ENCODE results near the gene ACBD6. TPM values are rescaled to one million over a fixed set of nuclear protein-coding genes. Genes with fewer than 3 reads are reported as not detected.
A peak's percentile ranks its signal among the peaks of the same experiment; 100 is the strongest.

Gene ACBD6
- total RNA-seq, 2 experiments from 2014 or later = 45.7 to 49.3 TPM

DNA sequence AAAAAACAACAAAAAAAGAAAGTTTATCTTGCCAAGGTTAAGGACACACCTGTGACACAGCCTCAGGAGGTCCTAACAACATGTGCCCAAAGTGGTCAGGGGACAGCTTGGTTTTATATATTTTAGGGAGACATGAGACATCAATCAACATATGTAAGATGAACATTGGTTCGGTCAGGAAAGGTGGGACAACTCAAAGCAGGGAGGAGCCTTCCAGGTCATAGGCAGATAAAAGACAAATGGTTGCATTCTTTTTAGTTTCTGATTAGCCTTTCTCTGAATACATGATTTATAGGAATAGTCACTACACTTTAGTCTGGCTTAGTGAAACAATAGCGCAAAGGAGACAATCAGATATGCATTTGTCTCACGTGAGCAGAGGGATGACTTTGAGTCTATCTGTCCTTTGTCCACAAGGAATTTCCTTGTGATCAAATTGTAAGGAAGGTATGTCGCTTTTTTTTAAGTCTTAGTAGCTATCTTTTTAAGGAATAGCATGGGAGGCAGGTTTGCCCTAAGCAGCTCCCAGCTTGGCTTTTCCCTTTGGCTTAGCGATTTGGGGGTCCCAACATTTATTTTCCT lies 33.1 kb upstream of the ACBD6 start:
- DNase-seq (no peak), ATAC-seq (ENCODE audit: low read depth) (no peak)
- no peak overlapping the region for H3K4me3 Mint-ChIP-seq
- H3K4me1 Mint-ChIP-seq = peaks cover 3% of the 10 kb centered on the region
- POLR2A ChIA-PET = interaction anchor here (0.6 kb wide), 1 partner anchor 1553 kb away, joined by 3 read pairs; no protein-coding TSS in a partner anchor
- H3K9me3 Mint-ChIP-seq = no peaks in the 10 kb centered on the region
- H3K27ac Mint-ChIP-seq = no peak overlapping the region
- no peaks in the 10 kb centered on the region for H3K36me3 Mint-ChIP-seq
- H3K27me3 Mint-ChIP-seq = peaks cover 12% of the 10 kb centered on the region

DNA sequence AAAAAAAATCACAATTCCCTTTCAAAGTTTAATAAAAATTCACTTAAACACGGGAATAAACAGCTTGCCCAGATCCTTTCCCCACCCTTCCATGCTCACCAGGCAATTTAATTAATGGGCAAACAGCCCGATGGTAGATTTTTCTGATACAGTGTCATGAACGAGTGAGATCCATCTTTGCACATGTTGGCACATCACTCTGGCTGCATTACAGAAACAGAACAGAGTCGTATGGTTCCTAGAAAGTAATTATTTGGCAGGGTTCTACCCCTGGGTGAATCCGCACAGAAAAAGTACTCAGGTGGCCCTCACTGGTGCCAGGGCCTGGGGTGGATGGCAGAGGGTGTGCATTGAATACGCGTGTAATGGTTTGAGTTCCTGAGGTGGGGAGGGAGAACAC lies 31.8 kb upstream of the ACBD6 start:
- DNase-seq = no peak
- POLR2A ChIA-PET = no interaction called here
- no peak overlapping the region for H3K27ac Mint-ChIP-seq
- no peak for ATAC-seq (ENCODE audit: low read depth)
- no peaks in the 10 kb centered on the region for H3K9me3 Mint-ChIP-seq
- peaks cover 12% of the 10 kb centered on the region for H3K27me3 Mint-ChIP-seq
- no peaks in the 10 kb centered on the region for H3K36me3 Mint-ChIP-seq
- no peak overlapping the region for H3K4me3 Mint-ChIP-seq
- H3K4me1 Mint-ChIP-seq = peaks cover 3% of the 10 kb centered on the region

DNA sequence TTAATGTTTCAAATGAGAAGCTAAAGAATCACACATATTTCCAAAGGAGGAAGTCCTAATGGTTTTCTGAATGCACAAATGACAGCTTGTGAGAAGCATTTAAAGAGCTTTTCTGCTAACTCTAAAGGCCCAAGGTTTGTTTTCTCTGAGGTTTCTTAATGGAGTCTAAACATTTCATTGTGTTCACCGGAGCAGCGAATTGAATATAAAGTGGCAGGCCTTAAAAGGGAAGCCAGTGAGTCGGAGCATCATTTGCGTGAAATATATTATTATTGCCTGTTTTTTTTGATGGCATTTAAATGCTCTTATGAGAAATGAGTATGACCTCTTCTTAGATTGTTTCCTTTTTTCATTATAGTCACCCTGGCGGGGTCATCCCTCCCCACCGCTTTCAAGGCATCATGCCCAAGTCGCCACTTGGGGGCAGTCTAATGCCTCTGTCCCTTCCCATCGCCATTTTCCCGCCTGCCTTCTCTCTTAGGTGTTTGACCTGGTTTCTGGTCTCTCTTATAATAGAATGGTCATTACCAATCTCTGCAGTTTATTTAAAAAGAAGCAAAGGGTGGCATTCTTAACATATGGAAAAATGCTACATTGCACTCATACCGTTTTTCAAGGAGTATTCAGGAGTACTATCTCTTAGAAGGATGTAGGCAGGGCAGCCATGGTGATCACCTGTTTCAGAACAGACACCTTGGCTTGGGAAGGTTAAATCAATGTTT lies 31.1 kb upstream of the ACBD6 start:
- ATAC-seq (ENCODE audit: low read depth) (peak; percentile 61), DNase-seq (peak; percentile 67)
- peaks cover 11% of the 10 kb centered on the region for H3K27me3 Mint-ChIP-seq
- no peaks in the 10 kb centered on the region for H3K9me3 Mint-ChIP-seq
- H3K36me3 Mint-ChIP-seq = no peaks in the 10 kb centered on the region
- H3K4me1 Mint-ChIP-seq = peaks cover 3% of the 10 kb centered on the region
- H3K27ac Mint-ChIP-seq = no peak overlapping the region
- POLR2A ChIA-PET = no interaction called here
- H3K4me3 Mint-ChIP-seq = no peak overlapping the region

DNA sequence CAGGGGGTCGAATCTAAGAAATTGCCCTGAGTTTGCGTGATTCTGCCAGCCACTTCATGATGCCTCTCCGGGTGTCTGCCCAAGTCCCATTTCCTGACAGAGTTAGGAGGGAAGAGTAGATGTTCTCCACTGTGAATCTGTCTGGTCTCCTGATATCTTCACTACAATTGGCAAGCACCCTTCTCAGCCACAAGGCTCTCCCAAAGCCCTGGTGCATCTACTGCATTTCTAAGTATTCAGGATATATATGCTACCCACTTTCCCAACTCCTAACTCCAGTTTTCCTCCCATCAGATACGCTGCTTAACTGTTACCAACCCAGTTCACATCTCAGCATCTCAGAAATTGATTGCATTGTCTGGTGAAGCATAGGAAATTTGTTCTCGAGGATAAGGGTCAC lies 30.5 kb upstream of the ACBD6 start:
- no peaks in the 10 kb centered on the region for H3K36me3 Mint-ChIP-seq
- peaks cover 6% of the 10 kb centered on the region for H3K27me3 Mint-ChIP-seq
- ATAC-seq (ENCODE audit: low read depth) (no peak), DNase-seq (no peak)
- H3K27ac Mint-ChIP-seq = no peak overlapping the region
- H3K4me1 Mint-ChIP-seq = peaks cover 3% of the 10 kb centered on the region
- H3K9me3 Mint-ChIP-seq = no peaks in the 10 kb centered on the region
- POLR2A ChIA-PET = no interaction called here
- H3K4me3 Mint-ChIP-seq = no peak overlapping the region

DNA sequence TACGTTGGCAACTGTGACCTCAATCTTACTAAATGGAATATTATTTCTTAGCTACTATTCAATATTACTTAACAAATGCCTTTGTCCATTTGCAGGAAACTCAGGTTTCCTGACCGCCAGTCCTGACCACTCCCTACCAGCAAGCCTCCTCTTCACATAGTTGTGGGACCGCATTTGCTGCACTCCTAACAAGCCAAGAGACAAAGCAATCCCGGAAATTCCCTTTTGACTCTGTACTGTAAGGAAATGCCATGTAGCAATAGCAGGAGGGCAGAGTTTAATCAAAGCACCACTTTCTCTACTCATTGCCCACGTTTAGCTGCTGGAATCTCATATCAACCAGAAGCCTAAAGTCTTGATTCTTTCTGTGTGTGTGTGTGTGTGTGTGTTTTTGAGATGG lies 28.1 kb upstream of the ACBD6 start:
- peaks cover 5% of the 10 kb centered on the region for H3K4me1 Mint-ChIP-seq
- no peak overlapping the region for H3K27ac Mint-ChIP-seq

DNA sequence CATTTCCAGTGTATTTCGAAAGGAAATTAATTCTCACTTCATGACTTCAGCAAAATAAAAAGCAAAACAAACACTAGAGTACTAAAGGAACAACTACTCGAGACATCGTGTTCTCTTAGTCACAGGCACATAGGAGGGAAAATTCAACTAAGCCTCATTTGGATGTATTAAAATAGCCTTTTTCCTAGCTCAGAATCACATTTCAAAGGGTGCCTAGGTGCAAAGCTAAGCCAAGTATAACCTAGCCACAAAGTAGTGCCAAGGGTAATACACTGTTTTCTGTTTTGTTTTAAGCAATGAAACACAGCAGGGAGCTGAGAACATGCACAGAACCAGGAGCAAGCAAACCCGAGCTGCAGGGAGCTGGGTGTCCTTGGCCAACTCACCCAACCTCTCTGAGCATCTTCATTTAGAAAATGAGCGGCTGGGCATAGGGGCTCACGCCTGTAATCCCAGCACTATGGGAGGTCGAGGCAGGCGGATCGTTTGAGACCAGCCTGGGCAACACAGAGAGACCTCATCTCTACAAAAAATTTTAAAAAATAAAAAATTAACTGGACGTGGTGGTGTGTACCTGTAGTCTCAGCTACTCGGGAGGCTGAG lies 26.6 kb upstream of the ACBD6 start:
- H3K4me1 Mint-ChIP-seq = peaks cover 6% of the 10 kb centered on the region
- POLR2A ChIA-PET = interaction anchor here (0.5 kb wide), 1 partner anchor 10 kb away, joined by 3 read pairs; no protein-coding TSS in a partner anchor

More for the DNA sequence above, 28.1 kb upstream of the ACBD6 start:
- no peak for DNase-seq
- Mint-ChIP-seq H3K36me3 (no peaks in the 10 kb centered on the region), H3K4me3 (no peak overlapping the region), H3K9me3 (no peaks in the 10 kb centered on the region), H3K27me3 (peaks cover 3% of the 10 kb centered on the region)
- POLR2A ChIA-PET = no interaction called here
- no peak for ATAC-seq (ENCODE audit: low read depth)

DNA sequence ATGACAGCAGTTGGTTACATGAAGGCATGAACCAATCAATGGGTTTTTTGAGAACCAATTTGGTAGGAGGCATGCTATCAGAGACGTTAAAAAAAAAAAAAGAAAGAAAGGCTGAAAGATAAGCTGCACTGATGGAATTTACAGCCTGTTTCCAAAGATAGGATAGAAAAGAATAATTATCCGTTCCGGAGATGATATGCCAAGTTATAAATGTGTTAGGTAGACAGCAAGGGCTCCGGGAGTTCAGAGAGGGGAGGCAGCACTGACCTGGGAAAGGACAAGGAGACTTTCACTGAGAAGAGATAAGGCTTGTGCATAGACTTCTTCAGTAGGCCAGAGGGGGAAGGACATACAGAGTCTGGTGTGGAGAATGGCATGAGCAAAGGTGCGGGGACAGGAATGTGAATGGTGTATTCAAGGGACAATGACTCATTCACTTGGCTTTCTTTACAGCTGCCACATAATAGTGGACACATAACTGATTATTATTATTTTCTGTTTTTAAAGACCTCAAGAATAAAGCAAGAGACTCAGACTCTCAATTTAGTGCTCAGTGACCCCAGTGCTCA lies 24.8 kb upstream of the ACBD6 start:
- Mint-ChIP-seq H3K4me3 (no peak overlapping the region), H3K4me1 (peaks cover 3% of the 10 kb centered on the region), H3K9me3 (no peaks in the 10 kb centered on the region), H3K36me3 (no peaks in the 10 kb centered on the region), H3K27me3 (no peaks in the 10 kb centered on the region), H3K27ac (no peak overlapping the region)
- ATAC-seq (ENCODE audit: low read depth) (no peak), DNase-seq (no peak)
- POLR2A ChIA-PET = no interaction called here

More for the DNA sequence above, 26.6 kb upstream of the ACBD6 start:
- DNase-seq (no peak), ATAC-seq (ENCODE audit: low read depth) (no peak)
- H3K36me3 Mint-ChIP-seq = no peaks in the 10 kb centered on the region
- H3K27me3 Mint-ChIP-seq = no peaks in the 10 kb centered on the region
- no peak overlapping the region for H3K4me3 Mint-ChIP-seq
- no peaks in the 10 kb centered on the region for H3K9me3 Mint-ChIP-seq
- no peak overlapping the region for H3K27ac Mint-ChIP-seq

DNA sequence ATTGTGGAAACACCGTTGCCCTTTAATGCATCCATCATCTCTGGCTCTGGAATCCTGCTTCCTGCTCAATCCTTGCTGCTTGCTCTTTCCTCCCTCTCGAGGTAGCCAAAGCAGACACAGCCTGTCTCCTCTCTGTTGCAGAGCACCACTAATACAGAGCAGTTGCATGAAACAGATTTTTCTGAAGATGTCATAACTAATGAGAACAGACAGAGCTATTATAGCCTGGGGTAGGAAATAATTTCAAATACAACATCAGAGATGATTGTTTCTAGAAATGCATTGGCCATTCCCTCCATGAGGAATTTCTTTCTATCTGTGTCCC lies 23.3 kb upstream of the ACBD6 start:
- Mint-ChIP-seq H3K9me3 (no peaks in the 10 kb centered on the region), H3K4me1 (peaks cover 7% of the 10 kb centered on the region), H3K27me3 (no peaks in the 10 kb centered on the region), H3K27ac (no peak overlapping the region), H3K36me3 (no peaks in the 10 kb centered on the region), H3K4me3 (no peak overlapping the region)
- DNase-seq = no peak
- no peak for ATAC-seq (ENCODE audit: low read depth)
- POLR2A ChIA-PET = no interaction called here

DNA sequence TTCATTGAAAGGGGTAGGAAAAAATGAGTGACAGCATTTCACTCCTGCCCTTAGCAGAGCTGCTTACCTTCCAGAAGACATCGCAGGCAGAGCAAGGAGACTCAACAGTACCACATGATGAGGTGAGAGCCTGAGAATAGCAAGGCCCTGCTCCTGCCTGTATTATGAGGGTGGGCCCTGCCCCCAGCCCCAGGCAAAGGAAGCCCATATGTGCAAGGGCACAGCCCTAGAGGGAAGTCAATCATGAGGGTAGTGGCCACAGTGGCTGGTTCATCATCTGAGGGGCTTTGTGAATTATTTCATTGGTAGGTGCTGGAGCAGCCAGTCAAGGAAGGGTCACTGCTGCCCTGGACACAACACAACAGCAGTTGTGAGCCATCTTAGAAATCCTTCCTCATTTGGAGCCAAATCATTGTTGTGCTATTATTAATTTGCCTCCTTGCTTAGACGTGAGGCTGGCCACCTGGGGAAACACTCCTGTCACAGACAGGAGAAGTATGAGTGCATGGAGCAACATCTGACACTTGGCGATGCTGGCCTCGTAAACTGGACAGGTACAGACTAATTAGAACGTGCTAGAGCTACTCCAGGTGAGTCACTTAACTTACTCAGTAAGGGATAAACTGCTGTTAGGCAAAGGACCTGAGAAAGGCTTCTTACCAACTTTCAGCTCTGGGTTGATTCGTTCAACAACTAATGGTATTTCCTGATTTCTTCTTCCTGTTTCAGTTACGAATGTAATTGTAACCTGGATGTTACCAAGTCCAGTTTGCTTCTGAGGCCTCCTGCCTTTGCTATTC lies 22.7 kb upstream of the ACBD6 start:
- no peak overlapping the region for H3K4me3 Mint-ChIP-seq

DNA sequence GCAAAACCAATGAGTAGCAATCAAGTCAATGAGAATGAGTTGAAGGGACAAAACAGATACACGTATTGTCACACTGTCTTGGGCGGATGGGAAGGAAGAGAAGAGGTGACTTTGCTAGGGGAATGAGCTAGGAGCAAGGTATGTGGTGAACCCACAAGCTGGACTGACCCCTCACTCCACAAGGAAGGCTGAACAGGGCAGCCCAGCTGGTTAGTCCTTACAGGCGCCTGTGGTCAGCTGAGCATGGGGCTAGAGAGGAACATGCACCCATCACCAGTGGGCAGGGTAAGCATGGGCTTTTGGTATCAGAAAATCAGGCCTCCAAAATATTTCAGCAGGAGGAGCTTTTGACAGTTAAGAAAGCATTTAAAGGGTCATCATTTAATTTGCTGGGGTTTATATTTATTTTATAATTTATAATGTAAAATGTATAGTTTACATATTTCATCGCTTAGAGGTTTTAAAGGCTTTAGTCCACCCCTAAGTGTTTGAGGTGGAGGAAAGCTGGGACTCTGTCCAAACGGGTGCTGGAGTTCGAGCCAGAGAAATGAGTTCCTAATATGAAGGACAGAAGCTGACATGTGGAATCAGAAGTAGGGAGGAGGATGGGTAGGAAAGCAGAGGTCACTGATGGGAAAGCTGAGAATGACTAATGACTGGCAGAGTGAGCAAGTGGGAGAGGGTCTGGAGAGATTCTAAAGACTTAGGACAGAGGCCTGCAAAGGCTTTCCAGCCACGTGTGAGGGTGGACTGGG lies 22.0 kb upstream of the ACBD6 start:
- no peak for ATAC-seq (ENCODE audit: low read depth)
- no peak for DNase-seq
- H3K4me3 Mint-ChIP-seq = no peak overlapping the region
- no peaks in the 10 kb centered on the region for H3K27me3 Mint-ChIP-seq
- no peak overlapping the region for H3K27ac Mint-ChIP-seq
- H3K4me1 Mint-ChIP-seq = peaks cover 7% of the 10 kb centered on the region
- H3K36me3 Mint-ChIP-seq = no peaks in the 10 kb centered on the region
- no peaks in the 10 kb centered on the region for H3K9me3 Mint-ChIP-seq
- POLR2A ChIA-PET = no interaction called here

More for the DNA sequence above, 22.7 kb upstream of the ACBD6 start:
- Mint-ChIP-seq H3K27ac (no peak overlapping the region), H3K9me3 (no peaks in the 10 kb centered on the region), H3K4me1 (peaks cover 7% of the 10 kb centered on the region), H3K36me3 (no peaks in the 10 kb centered on the region), H3K27me3 (no peaks in the 10 kb centered on the region)
- DNase-seq (no peak), ATAC-seq (ENCODE audit: low read depth) (no peak)
- POLR2A ChIA-PET = no interaction called here

DNA sequence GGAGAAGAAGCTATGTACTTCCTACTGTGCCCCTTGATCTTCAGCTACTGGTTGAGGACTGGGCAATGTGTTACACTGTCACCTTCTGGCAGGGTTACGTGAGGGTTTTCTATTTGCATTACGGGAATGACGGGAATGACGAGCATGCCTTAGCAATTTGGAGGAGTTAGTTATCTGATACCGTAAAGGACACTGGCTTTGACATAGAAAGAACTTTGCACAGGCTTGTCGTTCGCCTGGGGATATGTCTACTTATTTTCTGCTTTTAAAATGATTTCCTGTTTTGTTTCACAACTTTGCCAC lies 19.8 kb upstream of the ACBD6 start:
- H3K4me3 Mint-ChIP-seq = no peak overlapping the region
- POLR2A ChIA-PET = no interaction called here
- H3K27me3 Mint-ChIP-seq = no peaks in the 10 kb centered on the region
- H3K36me3 Mint-ChIP-seq = no peaks in the 10 kb centered on the region
- H3K4me1 Mint-ChIP-seq = peaks cover 7% of the 10 kb centered on the region
- ATAC-seq (ENCODE audit: low read depth) (no peak), DNase-seq (no peak)
- no peak overlapping the region for H3K27ac Mint-ChIP-seq
- H3K9me3 Mint-ChIP-seq = no peaks in the 10 kb centered on the region

DNA sequence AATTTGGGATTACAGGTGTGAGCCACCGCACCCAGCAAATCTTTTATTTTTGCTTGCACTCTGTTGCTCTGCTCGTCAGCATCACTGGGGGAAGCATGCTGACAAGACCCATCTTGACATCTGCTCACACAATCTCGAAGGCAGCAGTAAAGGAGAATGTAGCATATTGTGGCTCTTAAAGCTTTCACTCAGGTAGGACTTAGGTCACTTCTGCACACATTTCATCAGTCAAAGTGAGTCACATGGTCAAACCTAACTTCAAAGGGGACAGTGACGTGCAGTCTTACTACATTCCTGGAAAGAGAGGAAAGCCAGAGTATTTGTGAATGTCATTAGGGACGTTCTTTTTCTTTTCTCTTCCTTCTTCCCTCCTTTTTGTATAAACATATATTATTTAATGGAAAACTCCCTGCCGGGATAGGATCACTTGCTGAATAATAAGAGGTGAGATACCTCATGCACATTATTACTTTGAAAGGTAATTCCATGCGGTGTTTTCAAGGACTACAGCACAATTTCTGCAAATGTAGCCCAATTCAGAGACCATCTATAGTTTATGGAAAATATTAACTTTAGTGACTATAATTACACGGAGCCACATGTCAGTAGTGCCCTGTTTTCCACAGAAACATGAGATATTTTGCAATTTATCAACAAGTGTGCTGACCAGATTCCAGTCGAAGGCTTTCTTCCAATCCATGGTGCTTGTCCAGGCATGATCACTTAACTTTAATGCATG lies 19.3 kb upstream of the ACBD6 start:
- no peaks in the 10 kb centered on the region for H3K36me3 Mint-ChIP-seq
- no peaks in the 10 kb centered on the region for H3K27me3 Mint-ChIP-seq
- H3K9me3 Mint-ChIP-seq = no peaks in the 10 kb centered on the region
- peaks cover 7% of the 10 kb centered on the region for H3K4me1 Mint-ChIP-seq
- DNase-seq (no peak), ATAC-seq (ENCODE audit: low read depth) (no peak)
- H3K27ac Mint-ChIP-seq = no peak overlapping the region
- H3K4me3 Mint-ChIP-seq = no peak overlapping the region
- POLR2A ChIA-PET = no interaction called here
